Effector memory CD8-positive, alpha-beta T cell (primary cell): ENCODE results near the gene GFOD2.

Experiments
- ATAC-seq: fragments of 150-1000 bp; cut with Tn5 transposase; replicated peaks from 2 replicates; pipeline ENCODE4 v1.10.0; 2021; ENCODE audit warnings: mild to moderate bottlenecking, moderate library complexity
- DNase-seq, 3 experiments: peaks; one replicate each; pipeline ENCODE4 v3.0.0; 2021
- H3K27ac Mint-ChIP-seq, 2 donors: one replicate each; pipeline ENCODE4 v1.8.0; 2022; ENCODE audit warnings: mild to moderate bottlenecking in 2 of 2, mixed read lengths in 2 of 2, moderate library complexity in 2 of 2
- H3K27me3 Mint-ChIP-seq, 2 donors: one replicate each; pipeline ENCODE4 v1.8.0; 2022; ENCODE audit warnings: mixed read lengths in 2 of 2
- H3K36me3 Mint-ChIP-seq: one replicate; pipeline ENCODE4 v1.8.0; 2022; ENCODE audit warnings: mild to moderate bottlenecking, moderate library complexity, mixed read lengths; ENCODE audit not compliant: insufficient read depth
- H3K4me1 Mint-ChIP-seq, 2 donors: one replicate each; pipeline ENCODE4 v1.8.0; 2022; ENCODE audit warnings: low read depth in 2 of 2, mixed read lengths in 2 of 2
- H3K4me3 Mint-ChIP-seq, 2 donors: one replicate each; pipeline ENCODE4 v1.8.0; 2022; ENCODE audit warnings: mild to moderate bottlenecking in 2 of 2, mixed read lengths in 2 of 2, moderate library complexity in 2 of 2
- H3K9me3 Mint-ChIP-seq, 2 donors: one replicate each; pipeline ENCODE4 v1.8.0; 2022; ENCODE audit warnings: mixed read lengths in 2 of 2

Gene GFOD2

DNA sequence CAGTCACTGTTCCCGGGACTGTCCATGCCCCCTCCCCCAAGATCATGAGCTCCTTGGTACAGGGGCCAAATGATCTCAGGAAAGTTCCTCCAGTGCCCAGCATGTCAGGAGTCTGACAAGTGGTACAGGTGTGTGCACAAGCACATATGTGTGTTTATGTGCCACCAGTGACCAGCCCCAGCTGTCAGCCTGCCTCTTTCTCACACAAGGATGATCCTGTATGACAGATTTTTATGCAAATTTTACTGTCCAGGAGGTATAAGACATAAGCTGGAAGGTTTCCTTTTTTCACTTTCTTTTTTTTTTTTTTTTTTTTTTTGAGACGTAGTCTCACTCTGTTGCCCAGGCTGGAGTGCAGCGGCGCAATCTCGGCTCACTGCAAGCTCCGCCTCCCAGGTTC, 31.4 kb upstream of the GFOD2 start:
- DNase-seq (no peak), ATAC-seq (no peak)
- no peaks in the 10 kb centered on the region for H3K9me3 Mint-ChIP-seq
- H3K27me3 Mint-ChIP-seq = no peaks in the 10 kb centered on the region
- peaks cover 18% of the 10 kb centered on the region for H3K36me3 Mint-ChIP-seq
- H3K27ac Mint-ChIP-seq = peak overlapping the region; percentile 71 to 83
- H3K4me3 Mint-ChIP-seq = no peak overlapping the region
- peaks cover 0 to 5% of the 10 kb centered on the region in 2 donors for H3K4me1 Mint-ChIP-seq

GRCh38 chr16:67749436-67750078, 30.4 kb upstream of the GFOD2 start:
- peaks cover 18% of the 10 kb centered on the region for H3K36me3 Mint-ChIP-seq
- H3K27me3 Mint-ChIP-seq = no peaks in the 10 kb centered on the region
- ATAC-seq (no peak), DNase-seq (no peak)
- no peak overlapping the region for H3K4me3 Mint-ChIP-seq
- H3K27ac Mint-ChIP-seq = peak overlapping the region; percentile 71 to 83
- peaks cover 0 to 5% of the 10 kb centered on the region in 2 donors for H3K4me1 Mint-ChIP-seq
- no peaks in the 10 kb centered on the region for H3K9me3 Mint-ChIP-seq

DNA sequence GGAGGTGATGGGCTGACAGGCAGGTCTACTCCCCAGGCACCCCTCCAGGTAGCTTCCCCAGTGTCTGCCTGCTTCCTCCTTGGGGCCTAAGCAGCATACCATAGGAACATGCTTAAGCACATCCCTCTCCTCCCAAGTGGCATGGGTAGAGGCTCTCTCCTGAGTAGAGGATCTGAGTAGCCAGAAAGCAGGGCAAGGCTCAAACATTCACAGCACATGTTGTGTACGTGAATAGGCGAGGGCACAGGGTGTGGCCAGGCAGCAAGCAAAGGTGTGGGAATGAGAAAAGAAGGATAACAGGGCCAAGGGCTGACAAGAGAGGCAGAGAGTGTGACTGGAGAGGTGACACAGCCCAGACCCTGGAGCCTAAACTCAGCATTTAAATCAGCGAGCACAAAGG, 29.7 kb upstream of the GFOD2 start:
- H3K27me3 Mint-ChIP-seq = no peaks in the 10 kb centered on the region
- no peaks in the 10 kb centered on the region for H3K9me3 Mint-ChIP-seq
- H3K27ac Mint-ChIP-seq = peak overlapping the region in 1 of 2 donors; percentile 47
- ATAC-seq (no peak), DNase-seq (no peak)
- peaks cover 0 to 5% of the 10 kb centered on the region in 2 donors for H3K4me1 Mint-ChIP-seq
- no peak overlapping the region for H3K4me3 Mint-ChIP-seq
- peaks cover 18% of the 10 kb centered on the region for H3K36me3 Mint-ChIP-seq

DNA sequence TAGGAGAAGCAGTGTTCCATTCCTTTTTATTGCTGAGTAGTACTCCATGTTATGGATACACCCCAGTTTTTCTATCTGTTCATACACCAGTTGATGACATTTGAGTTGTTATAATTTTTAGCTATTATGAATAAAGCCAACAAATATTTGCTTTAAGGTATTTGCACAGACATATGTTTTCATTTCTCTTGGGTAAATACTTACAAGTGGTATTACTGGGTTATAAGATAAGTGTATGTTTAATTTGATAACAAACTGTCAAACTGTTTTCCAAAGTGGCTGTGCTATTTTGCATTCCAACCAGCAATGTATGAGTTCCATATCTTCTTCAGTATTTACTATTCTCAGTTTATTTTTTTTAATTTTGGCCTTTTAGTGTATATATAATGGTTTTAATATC, 27.7 kb upstream of the GFOD2 start:
- Mint-ChIP-seq H3K27ac (no peak overlapping the region), H3K4me3 (no peak overlapping the region), H3K4me1 (peaks cover 0 to 8% of the 10 kb centered on the region in 2 donors), H3K36me3 (peaks cover 16% of the 10 kb centered on the region), H3K9me3 (no peaks in the 10 kb centered on the region), H3K27me3 (no peaks in the 10 kb centered on the region)
- ATAC-seq (no peak), DNase-seq (no peak)

DNA sequence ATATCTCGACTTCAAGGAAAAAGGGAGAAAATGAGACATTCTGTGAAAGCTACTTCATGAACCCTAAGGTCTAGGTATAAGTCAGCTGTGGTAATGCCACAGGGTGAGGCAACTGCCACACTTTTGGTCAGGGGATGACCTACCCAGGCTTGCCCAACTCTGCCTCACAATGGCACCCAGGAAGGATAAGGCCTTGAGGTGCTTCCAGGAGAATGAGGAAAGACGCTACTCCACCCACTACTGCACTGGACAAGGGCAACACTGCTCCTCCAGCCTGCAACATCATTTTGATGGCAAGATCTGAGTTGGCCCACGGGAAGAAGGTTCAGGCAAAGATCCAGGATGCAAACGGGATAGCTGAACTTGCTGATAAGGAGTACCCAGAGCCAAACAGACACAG, 22.0 kb upstream of the GFOD2 start:
- no peak overlapping the region for H3K27ac Mint-ChIP-seq
- no peaks in the 10 kb centered on the region for H3K9me3 Mint-ChIP-seq
- H3K4me1 Mint-ChIP-seq = peaks cover 0 to 6% of the 10 kb centered on the region in 2 donors
- peaks cover 21% of the 10 kb centered on the region for H3K36me3 Mint-ChIP-seq
- no peak overlapping the region for H3K4me3 Mint-ChIP-seq
- ATAC-seq (no peak), DNase-seq (no peak)
- H3K27me3 Mint-ChIP-seq = no peaks in the 10 kb centered on the region

- no peak overlapping the region for H3K4me3 Mint-ChIP-seq
- no peaks in the 10 kb centered on the region for H3K27me3 Mint-ChIP-seq
- H3K36me3 Mint-ChIP-seq = peaks cover 21% of the 10 kb centered on the region
- no peaks in the 10 kb centered on the region for H3K9me3 Mint-ChIP-seq
- ATAC-seq = no peak
- DNase-seq = no peak
- no peak overlapping the region for H3K27ac Mint-ChIP-seq
- peaks cover 0 to 6% of the 10 kb centered on the region in 2 donors for H3K4me1 Mint-ChIP-seq
Measured at GRCh38 chr16:67740391-67740790, 21.3 kb upstream of the GFOD2 start.

- no peaks in the 10 kb centered on the region for H3K9me3 Mint-ChIP-seq
- no peak for ATAC-seq
- H3K4me3 Mint-ChIP-seq = no peak overlapping the region
- no peak overlapping the region for H3K27ac Mint-ChIP-seq
- peaks cover 0 to 4% of the 10 kb centered on the region in 2 donors for H3K4me1 Mint-ChIP-seq
- H3K27me3 Mint-ChIP-seq = no peaks in the 10 kb centered on the region
- DNase-seq = no peak
- peaks cover 17% of the 10 kb centered on the region for H3K36me3 Mint-ChIP-seq
Measured at GRCh38 chr16:67736858-67737257, 17.7 kb upstream of the GFOD2 start.

- no peaks in the 10 kb centered on the region for H3K9me3 Mint-ChIP-seq
- peak overlapping the region; percentile 57 to 69 for H3K27ac Mint-ChIP-seq
- ATAC-seq = no peak
- peaks cover 14% of the 10 kb centered on the region for H3K36me3 Mint-ChIP-seq
- H3K4me3 Mint-ChIP-seq = no peak overlapping the region
- DNase-seq = no peak
- H3K4me1 Mint-ChIP-seq = no peaks in the 10 kb centered on the region
- no peaks in the 10 kb centered on the region for H3K27me3 Mint-ChIP-seq
Measured at GRCh38 chr16:67734731-67735201, 15.7 kb upstream of the GFOD2 start.

GRCh38 chr16:67733734-67734470, 14.8 kb upstream of the GFOD2 start:
- Mint-ChIP-seq H3K27me3 (no peaks in the 10 kb centered on the region), H3K9me3 (no peaks in the 10 kb centered on the region), H3K4me3 (no peak overlapping the region), H3K27ac (peak overlapping the region; percentile 57 to 69), H3K4me1 (no peaks in the 10 kb centered on the region), H3K36me3 (peaks cover 6% of the 10 kb centered on the region)
- no peak for DNase-seq
- ATAC-seq = no peak

GRCh38 chr16:67731753-67732095, 12.6 kb upstream of the GFOD2 start:
- Mint-ChIP-seq H3K36me3 (peaks cover 3% of the 10 kb centered on the region), H3K4me1 (no peaks in the 10 kb centered on the region), H3K27ac (no peak overlapping the region), H3K9me3 (no peaks in the 10 kb centered on the region), H3K27me3 (no peaks in the 10 kb centered on the region), H3K4me3 (no peak overlapping the region)
- no peak for ATAC-seq
- no peak for DNase-seq

DNA sequence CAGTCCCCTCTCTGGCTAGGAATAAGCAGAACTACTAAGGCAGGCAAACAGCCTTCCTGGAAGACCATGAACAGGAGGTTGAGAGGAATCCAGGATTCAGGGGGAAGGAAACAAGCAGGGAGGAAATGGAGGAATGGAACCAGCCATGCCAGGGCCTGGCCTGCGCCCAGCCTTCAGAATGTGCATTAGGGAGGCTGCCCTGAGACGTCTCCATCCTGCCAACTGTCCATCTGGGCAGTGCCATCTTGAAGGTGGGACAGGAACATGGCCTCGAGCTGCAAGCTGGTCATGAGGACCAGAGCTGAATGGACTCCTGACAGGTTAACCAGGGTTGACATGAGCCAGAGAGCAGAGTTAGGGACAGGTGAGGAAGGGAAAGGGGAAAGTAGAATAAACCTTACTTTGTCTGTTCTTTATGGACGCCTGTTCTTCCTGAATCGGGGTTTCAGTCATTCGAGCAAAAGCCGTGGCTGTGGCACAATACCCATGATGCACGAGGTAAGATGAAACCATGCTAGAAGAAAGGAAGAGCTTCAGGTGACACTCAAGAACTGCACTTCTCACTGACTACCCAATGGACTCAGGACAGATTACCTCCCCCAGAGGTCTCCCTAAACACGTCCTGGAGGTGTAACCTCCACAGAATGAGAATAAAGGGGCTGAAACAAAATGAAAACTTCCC, 12.1 kb upstream of the GFOD2 start:
- H3K4me1 Mint-ChIP-seq = no peaks in the 10 kb centered on the region
- peaks cover 6% of the 10 kb centered on the region for H3K36me3 Mint-ChIP-seq
- H3K4me3 Mint-ChIP-seq = no peak overlapping the region
- H3K27ac Mint-ChIP-seq = peak overlapping the region in 1 of 2 donors; percentile 46
- DNase-seq (no peak), ATAC-seq (no peak)
- no peaks in the 10 kb centered on the region for H3K27me3 Mint-ChIP-seq
- H3K9me3 Mint-ChIP-seq = no peaks in the 10 kb centered on the region

DNA sequence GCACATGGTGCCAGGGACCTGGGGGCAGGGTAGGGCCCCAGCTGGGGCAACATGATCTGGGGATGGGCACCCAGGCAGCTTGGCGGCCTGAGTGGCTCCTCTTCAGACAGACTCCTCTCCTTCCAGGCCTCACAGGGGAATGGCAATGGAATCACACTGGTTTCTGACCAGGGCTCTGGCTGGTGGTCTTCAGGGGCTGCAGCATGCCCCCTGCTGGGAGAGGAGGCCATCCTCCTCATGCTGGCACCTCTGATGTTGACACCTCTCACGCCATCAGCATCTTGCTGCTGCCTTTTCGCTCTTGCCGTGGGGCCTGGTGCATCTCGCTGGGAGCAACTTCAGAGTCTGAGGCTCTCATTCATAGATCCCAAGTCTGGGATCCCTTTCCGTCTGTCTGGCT, 11.2 kb upstream of the GFOD2 start:
- no peak overlapping the region for H3K4me3 Mint-ChIP-seq
- ATAC-seq (no peak), DNase-seq (no peak)
- peaks cover 10% of the 10 kb centered on the region for H3K36me3 Mint-ChIP-seq
- H3K9me3 Mint-ChIP-seq = no peaks in the 10 kb centered on the region
- no peaks in the 10 kb centered on the region for H3K4me1 Mint-ChIP-seq
- no peaks in the 10 kb centered on the region for H3K27me3 Mint-ChIP-seq
- H3K27ac Mint-ChIP-seq = peak overlapping the region in 1 of 2 donors; percentile 46

DNA sequence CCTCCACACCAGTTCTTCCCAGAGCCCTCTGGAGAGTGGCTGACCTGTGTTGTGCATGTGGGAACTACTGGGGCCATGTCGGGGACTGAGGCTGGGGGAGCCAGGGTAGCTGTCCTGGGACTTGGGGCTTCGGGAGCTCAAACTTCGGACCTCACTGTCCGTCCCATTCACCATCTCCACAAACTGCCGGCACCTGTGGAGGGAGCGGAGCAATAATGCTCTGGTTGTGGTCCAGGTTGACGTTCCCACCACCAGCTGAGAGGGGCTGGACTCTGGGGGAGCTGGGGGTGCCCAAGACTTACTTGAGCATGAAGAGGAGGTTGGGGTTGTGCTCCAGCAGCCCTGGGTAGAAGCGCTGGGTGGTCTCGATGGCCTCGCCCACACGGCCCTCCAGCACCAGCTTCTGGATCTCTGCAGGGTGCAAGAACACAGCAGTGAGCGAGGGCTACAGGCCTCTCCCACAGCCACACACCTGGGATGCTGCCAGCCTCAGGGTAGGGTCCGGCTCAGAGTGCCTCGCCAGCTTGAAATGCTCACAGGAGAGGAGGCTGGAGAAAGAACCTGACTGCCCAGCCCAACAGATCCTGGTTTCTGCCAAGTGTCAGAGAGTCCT, 10.6 kb upstream of the GFOD2 start:
- no peaks in the 10 kb centered on the region for H3K9me3 Mint-ChIP-seq
- peak overlapping the region in 1 of 2 donors; percentile 27 for H3K27ac Mint-ChIP-seq
- H3K27me3 Mint-ChIP-seq = no peaks in the 10 kb centered on the region
- ATAC-seq (no peak), DNase-seq (no peak)
- H3K4me1 Mint-ChIP-seq = no peaks in the 10 kb centered on the region
- peaks cover 16% of the 10 kb centered on the region for H3K36me3 Mint-ChIP-seq
- H3K4me3 Mint-ChIP-seq = no peak overlapping the region
